GM23338 (cell line): Measurements from ENCODE around the gene IFT43.

Source experiments
- CREB1 ChIP-seq: fragments of 250-450 bp; sonication (Bioruptor Pico); IDR thresholded peaks from 2 replicates; pipeline ENCODE4 v1.5.0; 2020; ENCODE audit warnings: low read depth, mild to moderate bottlenecking, moderate library complexity
- EZH2 ChIP-seq: fragments of 200-600 bp; sonication (generic); IDR thresholded peaks from one replicate; pipeline ENCODE4 v1.8.0; 2017; ENCODE audit warnings: antibody characterized with exemption, mild to moderate bottlenecking, low read depth; ENCODE audit not compliant: unreplicated experiment
- EZH2phosphoT487 ChIP-seq: fragments of 200-600 bp; sonication (generic); IDR thresholded peaks from one replicate; pipeline ENCODE4 v1.8.1; 2018; ENCODE audit warnings: antibody characterized with exemption; ENCODE audit not compliant: unreplicated experiment
- JUNB ChIP-seq: IDR thresholded peaks from one replicate; pipeline ENCODE4 v1.6.1; 2016; ENCODE audit warnings: antibody characterized with exemption; ENCODE audit not compliant: unreplicated experiment
- POLR2AphosphoS5 ChIP-seq: IDR thresholded peaks from 2 replicates; pipeline ENCODE4 v1.6.1; 2016; ENCODE audit warnings: antibody characterized with exemption, low read depth
- STAT1 ChIP-seq: IDR thresholded peaks from one replicate; pipeline ENCODE4 v1.6.1; 2016; ENCODE audit warnings: antibody characterized with exemption; ENCODE audit not compliant: unreplicated experiment
- ZNF114 ChIP-seq: fragments of 250-450 bp; sonication (Bioruptor Pico); IDR thresholded peaks from 2 replicates; pipeline ENCODE4 v1.5.0; 2020; ENCODE audit warnings: mild to moderate bottlenecking, moderate library complexity
- ZNF331 ChIP-seq: fragments of 250-450 bp; sonication (Bioruptor Pico); IDR thresholded peaks from 2 replicates; pipeline ENCODE4 v1.5.0; 2020; ENCODE audit warnings: low read depth, mild to moderate bottlenecking, moderate library complexity
- TF ChIP-seq, protein P1 (sequence below), 2 experiments: fragments of 200-600 bp in 1 of 2; sonication (generic) in 1 of 2; conservative IDR thresholded peaks; 2 replicates each; pipeline versions ENCODE4 v1.5.1 to v1.6.1; 2016 to 2017; ENCODE audit warnings: antibody characterized with exemption in 2 of 2, low read depth in 2 of 2, mild to moderate bottlenecking in 2 of 2, moderate library complexity in 1 of 2
- TF ChIP-seq, protein P2 (sequence below): IDR thresholded peaks from one replicate; pipeline ENCODE4 v1.6.1; 2018; ENCODE audit warnings: antibody characterized with exemption; ENCODE audit not compliant: unreplicated experiment

DNA sequence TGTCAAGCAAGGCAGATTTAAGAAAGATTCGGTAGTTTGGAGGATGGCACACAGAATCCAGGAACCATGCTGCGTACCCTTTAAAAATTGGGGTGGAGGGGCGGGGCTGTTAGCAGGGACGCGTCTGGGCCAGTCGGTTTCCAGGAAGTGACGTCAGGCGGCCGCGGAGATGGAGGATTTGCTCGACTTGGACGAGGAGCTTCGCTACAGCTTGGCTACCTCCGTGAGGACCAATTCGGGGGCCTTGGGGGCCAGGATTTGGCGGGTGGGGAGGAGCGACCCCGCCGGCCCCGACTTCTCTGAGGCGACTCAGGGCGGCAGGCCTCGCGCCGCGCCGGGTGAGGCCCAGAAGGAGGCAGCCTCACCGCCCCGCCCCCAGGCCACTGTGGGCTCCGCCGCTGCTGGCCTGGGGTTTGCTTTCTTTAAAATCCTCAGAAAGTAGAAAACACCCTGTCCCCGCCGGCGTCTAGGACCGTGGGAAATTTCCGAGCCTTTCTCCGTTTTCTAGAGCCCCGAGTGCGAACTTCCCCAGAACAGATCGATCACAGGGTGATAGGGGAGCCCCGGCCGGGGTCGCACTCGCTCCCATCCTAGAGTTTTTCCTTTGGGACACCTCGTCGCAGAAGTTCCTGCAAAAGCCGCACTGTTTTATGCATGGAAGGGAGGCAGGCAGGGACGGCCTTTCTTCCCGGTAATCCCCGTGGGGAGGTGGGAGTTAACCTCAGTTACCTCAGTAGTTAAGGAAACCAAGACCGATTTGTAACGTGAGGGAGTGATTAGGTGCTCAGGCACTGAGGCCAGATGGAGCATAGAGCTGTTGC, at the start of gene IFT43:
- TF ChIP-seq, protein P1, sequence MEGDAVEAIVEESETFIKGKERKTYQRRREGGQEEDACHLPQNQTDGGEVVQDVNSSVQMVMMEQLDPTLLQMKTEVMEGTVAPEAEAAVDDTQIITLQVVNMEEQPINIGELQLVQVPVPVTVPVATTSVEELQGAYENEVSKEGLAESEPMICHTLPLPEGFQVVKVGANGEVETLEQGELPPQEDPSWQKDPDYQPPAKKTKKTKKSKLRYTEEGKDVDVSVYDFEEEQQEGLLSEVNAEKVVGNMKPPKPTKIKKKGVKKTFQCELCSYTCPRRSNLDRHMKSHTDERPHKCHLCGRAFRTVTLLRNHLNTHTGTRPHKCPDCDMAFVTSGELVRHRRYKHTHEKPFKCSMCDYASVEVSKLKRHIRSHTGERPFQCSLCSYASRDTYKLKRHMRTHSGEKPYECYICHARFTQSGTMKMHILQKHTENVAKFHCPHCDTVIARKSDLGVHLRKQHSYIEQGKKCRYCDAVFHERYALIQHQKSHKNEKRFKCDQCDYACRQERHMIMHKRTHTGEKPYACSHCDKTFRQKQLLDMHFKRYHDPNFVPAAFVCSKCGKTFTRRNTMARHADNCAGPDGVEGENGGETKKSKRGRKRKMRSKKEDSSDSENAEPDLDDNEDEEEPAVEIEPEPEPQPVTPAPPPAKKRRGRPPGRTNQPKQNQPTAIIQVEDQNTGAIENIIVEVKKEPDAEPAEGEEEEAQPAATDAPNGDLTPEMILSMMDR (conservative IDR thresholded peaks at IDR 0.05; ENCODE audit: low read depth in 2 of 2), result no peak
- TF ChIP-seq EZH2phosphoT487 (no peak), ZNF331 (CRISPR knock-in tag) (no peak), POLR2AphosphoS5 (peak; percentile 64), EZH2 (no peak), STAT1 (no peak), JUNB (no peak), ZNF114 (CRISPR knock-in tag) (no peak), CREB1 (CRISPR knock-in tag) (peak; percentile 92)
- TF ChIP-seq, protein P2, sequence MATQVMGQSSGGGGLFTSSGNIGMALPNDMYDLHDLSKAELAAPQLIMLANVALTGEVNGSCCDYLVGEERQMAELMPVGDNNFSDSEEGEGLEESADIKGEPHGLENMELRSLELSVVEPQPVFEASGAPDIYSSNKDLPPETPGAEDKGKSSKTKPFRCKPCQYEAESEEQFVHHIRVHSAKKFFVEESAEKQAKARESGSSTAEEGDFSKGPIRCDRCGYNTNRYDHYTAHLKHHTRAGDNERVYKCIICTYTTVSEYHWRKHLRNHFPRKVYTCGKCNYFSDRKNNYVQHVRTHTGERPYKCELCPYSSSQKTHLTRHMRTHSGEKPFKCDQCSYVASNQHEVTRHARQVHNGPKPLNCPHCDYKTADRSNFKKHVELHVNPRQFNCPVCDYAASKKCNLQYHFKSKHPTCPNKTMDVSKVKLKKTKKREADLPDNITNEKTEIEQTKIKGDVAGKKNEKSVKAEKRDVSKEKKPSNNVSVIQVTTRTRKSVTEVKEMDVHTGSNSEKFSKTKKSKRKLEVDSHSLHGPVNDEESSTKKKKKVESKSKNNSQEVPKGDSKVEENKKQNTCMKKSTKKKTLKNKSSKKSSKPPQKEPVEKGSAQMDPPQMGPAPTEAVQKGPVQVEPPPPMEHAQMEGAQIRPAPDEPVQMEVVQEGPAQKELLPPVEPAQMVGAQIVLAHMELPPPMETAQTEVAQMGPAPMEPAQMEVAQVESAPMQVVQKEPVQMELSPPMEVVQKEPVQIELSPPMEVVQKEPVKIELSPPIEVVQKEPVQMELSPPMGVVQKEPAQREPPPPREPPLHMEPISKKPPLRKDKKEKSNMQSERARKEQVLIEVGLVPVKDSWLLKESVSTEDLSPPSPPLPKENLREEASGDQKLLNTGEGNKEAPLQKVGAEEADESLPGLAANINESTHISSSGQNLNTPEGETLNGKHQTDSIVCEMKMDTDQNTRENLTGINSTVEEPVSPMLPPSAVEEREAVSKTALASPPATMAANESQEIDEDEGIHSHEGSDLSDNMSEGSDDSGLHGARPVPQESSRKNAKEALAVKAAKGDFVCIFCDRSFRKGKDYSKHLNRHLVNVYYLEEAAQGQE, result no peak
